Esophagus muscularis mucosa (tissue), 4 donors: ENCODE results near the gene VCL.

ENCODE experiments used
- EP300 ChIP-seq: sonication (generic); formaldehyde crosslinking; IDR thresholded peaks from one replicate; pipeline ENCODE4 v1.6.1; 2017; ENCODE audit warnings: antibody characterized with exemption
- POLR2A ChIP-seq: fragments of 450-650 bp; IDR thresholded peaks from one replicate; pipeline ENCODE4 v1.6.1; 2017; ENCODE audit warnings: antibody characterized with exemption, moderate library complexity, mild to moderate bottlenecking, low read depth
- TF ChIP-seq, protein P1 (sequence below), 3 experiments: fragments of 200-600 bp in 2 of 3; fragments of 450-650 bp in 1 of 3; sonication (generic) in 2 of 3; IDR thresholded peaks; one replicate each; pipeline ENCODE4 v1.5.1; 2017 to 2019; ENCODE audit warnings: antibody characterized with exemption in 3 of 3, mild to moderate bottlenecking in 2 of 3, moderate library complexity in 1 of 3

DNA sequence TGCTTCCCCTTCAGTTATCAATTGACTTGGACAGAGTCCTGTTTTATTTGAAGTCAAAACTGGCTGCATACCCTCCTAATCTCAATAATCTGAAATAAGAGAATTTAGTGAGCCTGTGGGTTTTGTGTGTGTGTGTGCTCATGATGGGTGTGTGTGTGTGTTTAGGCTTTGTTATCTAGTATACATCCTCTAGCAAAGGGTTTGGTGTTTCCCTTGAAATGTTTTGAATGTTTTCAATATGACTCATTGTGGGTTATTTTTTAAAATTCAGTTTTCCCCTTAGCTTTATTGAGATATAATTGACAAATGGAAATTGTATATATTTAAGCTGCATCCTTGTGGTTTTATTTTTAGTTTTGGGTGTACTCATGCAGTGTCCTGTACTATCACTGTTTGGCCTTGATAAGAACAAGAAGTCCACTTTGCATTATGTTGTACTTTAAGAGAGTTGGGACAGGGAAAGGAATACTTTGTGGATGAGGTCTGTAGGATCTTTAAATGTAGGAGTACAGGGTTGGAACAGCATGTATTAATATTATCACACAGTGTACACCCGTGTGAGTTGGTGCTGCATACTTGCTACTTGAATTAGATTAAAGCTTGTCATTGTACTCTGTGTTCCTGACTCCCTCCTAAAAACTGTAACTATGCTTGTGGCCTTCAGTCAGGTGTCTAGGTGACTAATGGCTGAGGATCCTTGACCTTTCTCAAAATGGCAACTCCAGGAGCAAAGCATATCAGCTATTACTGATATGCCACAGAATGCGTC is 58.3 kb downstream of the VCL start:
- TF ChIP-seq, protein P1, sequence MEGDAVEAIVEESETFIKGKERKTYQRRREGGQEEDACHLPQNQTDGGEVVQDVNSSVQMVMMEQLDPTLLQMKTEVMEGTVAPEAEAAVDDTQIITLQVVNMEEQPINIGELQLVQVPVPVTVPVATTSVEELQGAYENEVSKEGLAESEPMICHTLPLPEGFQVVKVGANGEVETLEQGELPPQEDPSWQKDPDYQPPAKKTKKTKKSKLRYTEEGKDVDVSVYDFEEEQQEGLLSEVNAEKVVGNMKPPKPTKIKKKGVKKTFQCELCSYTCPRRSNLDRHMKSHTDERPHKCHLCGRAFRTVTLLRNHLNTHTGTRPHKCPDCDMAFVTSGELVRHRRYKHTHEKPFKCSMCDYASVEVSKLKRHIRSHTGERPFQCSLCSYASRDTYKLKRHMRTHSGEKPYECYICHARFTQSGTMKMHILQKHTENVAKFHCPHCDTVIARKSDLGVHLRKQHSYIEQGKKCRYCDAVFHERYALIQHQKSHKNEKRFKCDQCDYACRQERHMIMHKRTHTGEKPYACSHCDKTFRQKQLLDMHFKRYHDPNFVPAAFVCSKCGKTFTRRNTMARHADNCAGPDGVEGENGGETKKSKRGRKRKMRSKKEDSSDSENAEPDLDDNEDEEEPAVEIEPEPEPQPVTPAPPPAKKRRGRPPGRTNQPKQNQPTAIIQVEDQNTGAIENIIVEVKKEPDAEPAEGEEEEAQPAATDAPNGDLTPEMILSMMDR (IDR thresholded peaks at IDR 0.05): no peak
- TF ChIP-seq EP300 (no peak), POLR2A (no peak)
